Caco-2 (cell line): ENCODE results near the gene ANXA3. TPM values are rescaled to one million over a fixed set of nuclear protein-coding genes. Genes with fewer than 3 reads are reported as not detected.

Experiments used
- BruUV-seq: library from RNA; stranded (reverse); fragments of 400-500 nt; replicated peaks from 2 replicates; lab custom pipeline; 2021; lab: Mats Ljungman, UMichigan
- CTCF ChIA-PET: fragments of 300-600 bp; sonication (Branson Sonifier 250); formaldehyde crosslinking; loops from one replicate; lab custom pipeline; 2022; ENCODE audit warnings: antibody characterized with exemption; lab: Charles Lee
- POLR2A ChIA-PET: fragments of 300-600 bp; sonication (Branson Sonifier 250); formaldehyde crosslinking; loops from one replicate; lab custom pipeline; 2022; ENCODE audit warnings: antibody characterized with exemption; lab: Charles Lee
- DNase-seq, 2 experiments: peaks; one replicate each; pipeline versions ENCODE4 v3.0.0 to v3.0.0-alpha.2; 2020 to 2022
- H3K27me3 ChIP-seq: replicated peaks from 2 replicates; pipeline ENCODE4 v1.6.0; 2011; ENCODE audit warnings: low read length; ENCODE audit not compliant: control insufficient read depth, insufficient read depth
- H3K36me3 ChIP-seq: 2 replicates; pipeline ENCODE4 v1.5.1; 2011; ENCODE audit warnings: low read length; ENCODE audit not compliant: control insufficient read depth, insufficient read depth
- H3K4me1 ChIP-seq: fragments of 250-450 bp; sonication (Bioruptor Pico); 2 replicates; pipeline ENCODE4 v1.5.1; 2020; ENCODE audit warnings: mild to moderate bottlenecking
- H3K4me3 ChIP-seq: 2 replicates; pipeline ENCODE4 v1.5.1; 2011; ENCODE audit warnings: low read depth, mild to moderate bottlenecking, control low read depth, low read length
- H3K9me3 ChIP-seq: fragments of 250-450 bp; sonication (Bioruptor Pico); 2 replicates; pipeline ENCODE4 v1.5.1; 2020; ENCODE audit warnings: mild to moderate bottlenecking, moderate library complexity
- H3K27ac Mint-ChIP-seq: one replicate; pipeline ENCODE4 v1.8.0; 2022; ENCODE audit warnings: mixed read lengths; ENCODE audit not compliant: unreplicated experiment
- H3K27me3 Mint-ChIP-seq: one replicate; pipeline ENCODE4 v1.8.0; 2022; ENCODE audit warnings: mixed read lengths; ENCODE audit not compliant: insufficient read depth, unreplicated experiment
- H3K36me3 Mint-ChIP-seq: one replicate; pipeline ENCODE4 v1.8.0; 2022; ENCODE audit warnings: mild to moderate bottlenecking, mixed read lengths; ENCODE audit not compliant: insufficient read depth, unreplicated experiment
- H3K4me1 Mint-ChIP-seq: one replicate; pipeline ENCODE4 v1.8.0; 2022; ENCODE audit warnings: low read depth, mixed read lengths; ENCODE audit not compliant: unreplicated experiment
- H3K4me3 Mint-ChIP-seq: one replicate; pipeline ENCODE4 v1.8.0; 2022; ENCODE audit warnings: mild to moderate bottlenecking, moderate library complexity, mixed read lengths; ENCODE audit not compliant: unreplicated experiment
- H3K9me3 Mint-ChIP-seq: one replicate; pipeline ENCODE4 v1.8.0; 2022; ENCODE audit warnings: mixed read lengths; ENCODE audit not compliant: unreplicated experiment
- CTCF ChIP-seq, 2 experiments: fragments of 200-600 bp in 1 of 2; IDR thresholded peaks; 1 replicate in 1 of 2; 2 replicates in 1 of 2; pipeline versions ENCODE4 v1.5.1 to v1.8.0; 2011 to 2022; ENCODE audit warnings: antibody characterized with exemption in 1 of 2, control low read depth in 1 of 2, inconsistent platforms in 1 of 2, low read depth in 1 of 2, low read length in 1 of 2, mild to moderate bottlenecking in 1 of 2, moderate library complexity in 1 of 2; ENCODE audit not compliant: insufficient read depth in 1 of 2, severe bottlenecking in 1 of 2, unreplicated experiment in 1 of 2
- intact Hi-C: fragments of 100-400 bp; cut with micrococcal nuclease; formaldehyde crosslinking; loops from one replicate; pipeline ENCODE4 v1.10.0; 2022; ENCODE audit not compliant: unreplicated experiment
- total RNA-seq: library from RNA; stranded (reverse); gene quantifications from 2 replicates; pipeline ENCODE4 v1.2.3, GENCODE V29; 2022

The ANXA3 gene
- total RNA-seq, 1 experiment from 2014 or later = 361 TPM

- H3K36me3 Mint-ChIP-seq = peaks cover 88% of the 10 kb centered on the region
- H3K9me3 Mint-ChIP-seq = no peaks in the 10 kb centered on the region
- DNase-seq = no peak
- Histone ChIP-seq H3K4me1 (peaks cover 5% of the 10 kb centered on the region; the same call in 1 of the 2 replicates), H3K4me3 (no peak overlapping the region), H3K27me3 (no peaks in the 10 kb centered on the region), H3K36me3 (peaks cover 6% of the 10 kb centered on the region), H3K9me3 (no peaks in the 10 kb centered on the region)
- H3K27me3 Mint-ChIP-seq = no peaks in the 10 kb centered on the region
- ChIA-PET CTCF (no interaction called here), POLR2A (no interaction called here)
- H3K4me1 Mint-ChIP-seq = peaks cover 10% of the 10 kb centered on the region
- no TSS peak for BruUV-seq
- no peak overlapping the region for H3K4me3 Mint-ChIP-seq
- no peak for TF ChIP-seq CTCF (IDR thresholded peaks at IDR 0.05; ENCODE audit: insufficient read depth in 1 of 2, low read depth in 1 of 2, low read length in 1 of 2, severe bottlenecking in 1 of 2, unreplicated experiment in 1 of 2)
- intact Hi-C loops = no loop called here
- no peak overlapping the region for H3K27ac Mint-ChIP-seq
Measured at GRCh38 chr4:78603384-78603783, 51.8 kb downstream of the ANXA3 start.

GRCh38 chr4:78604988-78605387 is 53.4 kb downstream of the ANXA3 start:
- peaks cover 4% of the 10 kb centered on the region for H3K36me3 ChIP-seq
- H3K9me3 ChIP-seq = no peaks in the 10 kb centered on the region
- POLR2A ChIA-PET = no interaction called here
- no peak for TF ChIP-seq CTCF (IDR thresholded peaks at IDR 0.05; ENCODE audit: insufficient read depth in 1 of 2, low read depth in 1 of 2, low read length in 1 of 2, severe bottlenecking in 1 of 2, unreplicated experiment in 1 of 2)
- H3K4me3 ChIP-seq = no peak overlapping the region
- no peaks in the 10 kb centered on the region for H3K9me3 Mint-ChIP-seq
- CTCF ChIA-PET = no interaction called here
- peaks cover 88% of the 10 kb centered on the region for H3K36me3 Mint-ChIP-seq
- no peak overlapping the region for H3K4me3 Mint-ChIP-seq
- no peak for DNase-seq
- H3K4me1 ChIP-seq = peaks cover 5% of the 10 kb centered on the region; the same call in 1 of the 2 replicates
- no peaks in the 10 kb centered on the region for H3K27me3 Mint-ChIP-seq
- H3K27ac Mint-ChIP-seq = no peak overlapping the region
- H3K4me1 Mint-ChIP-seq = peaks cover 15% of the 10 kb centered on the region
- intact Hi-C loops = no loop called here
- no TSS peak for BruUV-seq
- H3K27me3 ChIP-seq = no peaks in the 10 kb centered on the region

GRCh38 chr4:78606035-78606434 is 54.5 kb downstream of the ANXA3 start:
- Histone ChIP-seq H3K36me3 (peaks cover 4% of the 10 kb centered on the region), H3K27me3 (no peaks in the 10 kb centered on the region), H3K9me3 (no peaks in the 10 kb centered on the region), H3K4me3 (no peak overlapping the region), H3K4me1 (peaks cover 5% of the 10 kb centered on the region; the same call in 1 of the 2 replicates)
- Mint-ChIP-seq H3K27me3 (no peaks in the 10 kb centered on the region), H3K4me3 (no peak overlapping the region), H3K4me1 (peaks cover 15% of the 10 kb centered on the region), H3K36me3 (peaks cover 86% of the 10 kb centered on the region), H3K9me3 (no peaks in the 10 kb centered on the region), H3K27ac (no peak overlapping the region)
- ChIA-PET CTCF (no interaction called here), POLR2A (no interaction called here)
- no TSS peak for BruUV-seq
- no peak for TF ChIP-seq CTCF (IDR thresholded peaks at IDR 0.05; ENCODE audit: insufficient read depth in 1 of 2, low read depth in 1 of 2, low read length in 1 of 2, severe bottlenecking in 1 of 2, unreplicated experiment in 1 of 2)
- intact Hi-C loops = no loop called here
- no peak for DNase-seq
